ENCODE measurements around the gene DAB2IP.

DAB2IP gene

GRCh38 chr9:121652021-121652837, 795 bp downstream of the DAB2IP start:
- Histone ChIP-seq H3K36me3 (ENCODE audit: control insufficient read depth in 1 of 2, insufficient read depth in 2 of 2, low read length in 2 of 2) (peaks cover 9 to 16% of the 10 kb centered on the region in 2 experiments), H3K4ac (ENCODE audit: low read depth, low read length) (peak overlapping the region; percentile 18), H3K4me3 (ENCODE audit: low read depth, low read length) (peak overlapping the region; percentile 80), H3K9ac (ENCODE audit: low read length) (peak overlapping the region; percentile 80), H3K4me2 (ENCODE audit: low read length) (peak overlapping the region; percentile 97), H3K23ac (ENCODE audit: low read length) (no peak overlapping the region), H3K18ac (ENCODE audit: low read length) (peak overlapping the region; percentile 83), H2BK5ac (ENCODE audit: low read depth, low read length, poor library complexity) (peak overlapping the region; percentile 83), H2AK5ac (ENCODE audit: low read length) (peak overlapping the region; percentile 57), H3K79me2 (ENCODE audit: control insufficient read depth, insufficient read depth, low read length, poor library complexity) (peaks cover 21% of the 10 kb centered on the region), H3K27me3 (ENCODE audit: insufficient read depth, low read length) (no peaks in the 10 kb centered on the region), H3K14ac (ENCODE audit: low read length) (peak overlapping the region; percentile 87), H2BK12ac (ENCODE audit: low read length) (peak overlapping the region; percentile 76), H2AFZ (ENCODE audit: insufficient read depth, low read length, poor library complexity) (peak overlapping the region; percentile 6), H3K27ac (ENCODE audit: low read depth, low read length) (peak overlapping the region; percentile 78), H3K79me1 (ENCODE audit: low read length) (peaks cover 33% of the 10 kb centered on the region), H4K12ac (ENCODE audit: low read depth, low read length) (peak overlapping the region; percentile 37), H4K8ac (ENCODE audit: low read depth, low read length) (peak overlapping the region; percentile 69), H3K9me3 (ENCODE audit: insufficient read depth, low read depth, low read length) (peaks cover 2% of the 10 kb centered on the region), H3K4me1 (ENCODE audit: control insufficient read depth in 1 of 2, insufficient read depth in 2 of 2, low read length in 2 of 2) (peaks cover 36 to 39% of the 10 kb centered on the region in 2 experiments), H4K91ac (ENCODE audit: low read depth, low read length) (peak overlapping the region; percentile 92), H2BK120ac (ENCODE audit: insufficient read depth, low read length, poor library complexity) (peak overlapping the region; percentile 83)
- WGBS (ENCODE audit: extremely low coverage, insufficient coverage, insufficient read length), result no CpG with 5 or more reads among the region's 29 CpGs
- peak; percentile 29 to 65 for DNase-seq

DNA sequence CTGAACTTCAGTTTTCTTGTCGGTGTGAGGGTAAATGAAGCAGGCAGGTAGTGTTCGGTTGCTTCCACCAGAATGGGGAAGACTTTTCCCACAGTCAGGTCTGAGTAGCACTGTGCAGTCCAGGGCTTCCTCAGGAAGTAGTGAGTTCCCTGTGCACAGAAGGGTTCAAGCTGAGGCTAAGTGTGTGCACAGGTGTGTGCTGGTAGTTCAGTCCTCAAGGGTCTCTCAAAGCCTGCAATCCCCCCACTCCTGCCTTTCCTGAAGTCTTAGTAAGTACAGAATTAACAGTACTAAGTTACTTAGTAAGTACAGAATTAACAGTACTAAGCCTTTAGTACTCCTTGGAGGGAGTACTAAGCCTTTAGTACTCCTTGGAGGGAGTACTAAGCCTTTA, 1.4 kb downstream of the DAB2IP start:
- no peak overlapping the region for H2AK5ac ChIP-seq (ENCODE audit: low read length)
- H3K9me3 ChIP-seq (ENCODE audit: insufficient read depth, low read depth, low read length), result peaks cover 2% of the 10 kb centered on the region
- peak overlapping the region; percentile 38 for H3K14ac ChIP-seq (ENCODE audit: low read length)
- H3K18ac ChIP-seq (ENCODE audit: low read length), result peak overlapping the region; percentile 83
- no peak overlapping the region for H2BK120ac ChIP-seq (ENCODE audit: insufficient read depth, low read length, poor library complexity)
- peak overlapping the region; percentile 6 for H2AFZ ChIP-seq (ENCODE audit: insufficient read depth, low read length, poor library complexity)
- WGBS (ENCODE audit: extremely low coverage, insufficient coverage, insufficient read length), result no CpG with 5 or more reads among the region's 2 CpGs
- peaks cover 33% of the 10 kb centered on the region for H3K79me1 ChIP-seq (ENCODE audit: low read length)
- peak overlapping the region; percentile 50 for H4K91ac ChIP-seq (ENCODE audit: low read depth, low read length)
- H4K12ac ChIP-seq (ENCODE audit: low read depth, low read length), result no peak overlapping the region
- peak overlapping the region; percentile 49 for H4K8ac ChIP-seq (ENCODE audit: low read depth, low read length)
- H3K4me2 ChIP-seq (ENCODE audit: low read length), result peak overlapping the region; percentile 97
- H2BK12ac ChIP-seq (ENCODE audit: low read length), result peak overlapping the region; percentile 42
- no peak overlapping the region for H3K9ac ChIP-seq (ENCODE audit: low read length)
- peaks cover 21% of the 10 kb centered on the region for H3K79me2 ChIP-seq (ENCODE audit: control insufficient read depth, insufficient read depth, low read length, poor library complexity)
- no peak overlapping the region for H3K27ac ChIP-seq (ENCODE audit: low read depth, low read length)
- peak overlapping the region; percentile 80 for H3K4me3 ChIP-seq (ENCODE audit: low read depth, low read length)
- no peak for DNase-seq
- H3K23ac ChIP-seq (ENCODE audit: low read length), result no peak overlapping the region
- H3K27me3 ChIP-seq (ENCODE audit: insufficient read depth, low read length), result no peaks in the 10 kb centered on the region
- H3K4me1 ChIP-seq (ENCODE audit: control insufficient read depth in 1 of 2, insufficient read depth in 2 of 2, low read length in 2 of 2), result peaks cover 36% of the 10 kb centered on the region in 2 experiments
- H3K4ac ChIP-seq (ENCODE audit: low read depth, low read length), result peak overlapping the region; percentile 18
- H2BK5ac ChIP-seq (ENCODE audit: low read depth, low read length, poor library complexity), result peak overlapping the region; percentile 24
- H3K36me3 ChIP-seq (ENCODE audit: control insufficient read depth in 1 of 2, insufficient read depth in 2 of 2, low read length in 2 of 2), result peaks cover 9 to 18% of the 10 kb centered on the region in 2 experiments

- Histone ChIP-seq H2AFZ (ENCODE audit: insufficient read depth, low read length, poor library complexity) (no peak overlapping the region), H3K4me3 (ENCODE audit: low read depth, low read length) (no peak overlapping the region), H2BK12ac (ENCODE audit: low read length) (no peak overlapping the region), H3K9me3 (ENCODE audit: insufficient read depth, low read depth, low read length) (peaks cover 2% of the 10 kb centered on the region), H3K23ac (ENCODE audit: low read length) (no peak overlapping the region), H3K27me3 (ENCODE audit: insufficient read depth, low read length) (no peaks in the 10 kb centered on the region), H3K79me2 (ENCODE audit: control insufficient read depth, insufficient read depth, low read length, poor library complexity) (peaks cover 17% of the 10 kb centered on the region), H4K12ac (ENCODE audit: low read depth, low read length) (no peak overlapping the region), H3K4me2 (ENCODE audit: low read length) (no peak overlapping the region), H3K4me1 (ENCODE audit: control insufficient read depth in 1 of 2, insufficient read depth in 2 of 2, low read length in 2 of 2) (peaks cover 21 to 22% of the 10 kb centered on the region in 2 experiments), H4K8ac (ENCODE audit: low read depth, low read length) (no peak overlapping the region), H2AK5ac (ENCODE audit: low read length) (no peak overlapping the region), H3K4ac (ENCODE audit: low read depth, low read length) (no peak overlapping the region), H2BK120ac (ENCODE audit: insufficient read depth, low read length, poor library complexity) (no peak overlapping the region), H3K14ac (ENCODE audit: low read length) (no peak overlapping the region), H3K18ac (ENCODE audit: low read length) (peak overlapping the region; percentile 25), H3K9ac (ENCODE audit: low read length) (no peak overlapping the region), H3K36me3 (ENCODE audit: control insufficient read depth in 1 of 2, insufficient read depth in 2 of 2, low read length in 2 of 2) (peaks cover 9 to 18% of the 10 kb centered on the region in 2 experiments), H3K79me1 (ENCODE audit: low read length) (peaks cover 21% of the 10 kb centered on the region), H2BK5ac (ENCODE audit: low read depth, low read length, poor library complexity) (no peak overlapping the region), H4K91ac (ENCODE audit: low read depth, low read length) (no peak overlapping the region), H3K27ac (ENCODE audit: low read depth, low read length) (no peak overlapping the region)
- DNase-seq, result no peak
- WGBS (ENCODE audit: extremely low coverage, insufficient coverage, insufficient read length), result no CpG with 5 or more reads among the region's 3 CpGs
Measured at GRCh38 chr9:121654499-121655140, 3.2 kb downstream of the DAB2IP start.

DNA sequence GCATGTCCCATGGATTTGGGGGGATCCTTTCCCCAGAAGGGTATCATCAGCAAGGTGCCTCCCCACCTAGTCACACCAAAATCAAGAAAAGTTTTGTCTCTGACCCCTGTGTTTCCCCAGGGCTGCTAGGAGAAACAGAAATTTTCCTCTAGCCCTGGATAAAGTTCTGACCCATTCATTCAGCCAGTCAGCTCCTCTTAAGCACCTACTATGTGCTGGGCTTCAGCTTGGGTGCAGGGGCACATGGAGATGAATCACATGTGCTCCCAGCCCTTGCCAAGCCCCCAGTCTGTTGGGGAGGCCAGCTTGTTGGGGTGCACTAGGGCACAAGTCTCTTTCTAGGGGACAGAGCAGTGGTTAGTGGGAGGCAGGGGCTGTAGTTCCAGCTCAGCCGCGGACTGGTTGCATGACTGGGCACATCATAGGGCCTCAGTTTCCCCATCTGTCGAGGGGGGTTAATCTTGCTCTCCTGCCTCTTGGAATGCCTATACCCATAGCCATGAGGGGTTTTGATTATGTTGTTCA, 3.9 kb downstream of the DAB2IP start:
- no peak overlapping the region for H3K4me3 ChIP-seq (ENCODE audit: low read depth, low read length)
- H3K79me2 ChIP-seq (ENCODE audit: control insufficient read depth, insufficient read depth, low read length, poor library complexity), result peaks cover 17% of the 10 kb centered on the region
- peaks cover 17% of the 10 kb centered on the region in 2 experiments for H3K4me1 ChIP-seq (ENCODE audit: control insufficient read depth in 1 of 2, insufficient read depth in 2 of 2, low read length in 2 of 2)
- no peak overlapping the region for H2BK12ac ChIP-seq (ENCODE audit: low read length)
- H3K14ac ChIP-seq (ENCODE audit: low read length), result no peak overlapping the region
- no peaks in the 10 kb centered on the region for H3K27me3 ChIP-seq (ENCODE audit: insufficient read depth, low read length)
- no peak overlapping the region for H2AK5ac ChIP-seq (ENCODE audit: low read length)
- DNase-seq, result no peak
- no peak overlapping the region for H4K91ac ChIP-seq (ENCODE audit: low read depth, low read length)
- H3K27ac ChIP-seq (ENCODE audit: low read depth, low read length), result no peak overlapping the region
- no peak overlapping the region for H2AFZ ChIP-seq (ENCODE audit: insufficient read depth, low read length, poor library complexity)
- H3K4me2 ChIP-seq (ENCODE audit: low read length), result no peak overlapping the region
- H4K12ac ChIP-seq (ENCODE audit: low read depth, low read length), result no peak overlapping the region
- H3K4ac ChIP-seq (ENCODE audit: low read depth, low read length), result no peak overlapping the region
- H3K36me3 ChIP-seq (ENCODE audit: control insufficient read depth in 1 of 2, insufficient read depth in 2 of 2, low read length in 2 of 2), result peaks cover 9 to 18% of the 10 kb centered on the region in 2 experiments
- peaks cover 20% of the 10 kb centered on the region for H3K79me1 ChIP-seq (ENCODE audit: low read length)
- no peak overlapping the region for H3K23ac ChIP-seq (ENCODE audit: low read length)
- no peak overlapping the region for H2BK5ac ChIP-seq (ENCODE audit: low read depth, low read length, poor library complexity)
- no CpG with 5 or more reads among the region's 3 CpGs for WGBS (ENCODE audit: extremely low coverage, insufficient coverage, insufficient read length)
- H2BK120ac ChIP-seq (ENCODE audit: insufficient read depth, low read length, poor library complexity), result no peak overlapping the region
- no peak overlapping the region for H3K9ac ChIP-seq (ENCODE audit: low read length)
- peaks cover 2% of the 10 kb centered on the region for H3K9me3 ChIP-seq (ENCODE audit: insufficient read depth, low read depth, low read length)
- no peak overlapping the region for H3K18ac ChIP-seq (ENCODE audit: low read length)
- H4K8ac ChIP-seq (ENCODE audit: low read depth, low read length), result no peak overlapping the region

Measured in trophoblast cell (in vitro differentiated cells and primary cell).